Measurements from ENCODE around the gene PHLPP1. TPM values are rescaled to one million over a fixed set of nuclear protein-coding genes. Genes with fewer than 3 reads are reported as not detected.

The PHLPP1 gene
- total and polyA plus RNA-seq, 2 experiments from 2014 or later = 15.7 to 73.6 TPM

GRCh38 chr18:62788111-62788510 is 72.8 kb downstream of the PHLPP1 start:
- H3K4me1 Mint-ChIP-seq = peaks cover 91% of the 10 kb centered on the region
- peak overlapping the region; percentile 44; the same call in 2 of the 3 replicates for H3K4me3 Mint-ChIP-seq

GRCh38 chr18:62788876-62789275 is 73.5 kb downstream of the PHLPP1 start:
- H3K4me3 ChIP-seq = peak overlapping the region; percentile 5; the same call in 1 of the 2 replicates
- Mint-ChIP-seq H3K36me3 (ENCODE audit: low read depth) (no peaks in the 10 kb centered on the region), H3K27ac (peak overlapping the region; percentile 41; the same call in 1 of the 2 replicates), H3K27me3 (ENCODE audit: insufficient read depth, low read depth, poor library complexity) (peaks cover 6% of the 10 kb centered on the region), H3K4me3 (peak overlapping the region; percentile 19; the same call in 2 of the 3 replicates), H3K4me1 (peaks cover 92% of the 10 kb centered on the region), H3K9me3 (no peaks in the 10 kb centered on the region; the same call in 2 of the 3 replicates)
- peak overlapping the region; percentile 55 for H3K27ac ChIP-seq (ENCODE audit: low read depth)
- peak overlapping the region; percentile 62 for H3K4me2 ChIP-seq
- peaks cover 100% of the 10 kb centered on the region for H3K79me2 ChIP-seq (replicated peaks; ENCODE audit: insufficient read depth)
- DNase-seq (ENCODE audit: low spot score) (no peak), ATAC-seq (no peak; the same call in 2 of the 3 replicates)
- no peaks in the 10 kb centered on the region for H3K36me3 ChIP-seq (ENCODE audit: insufficient read depth)
- H4K20me1 ChIP-seq (replicated peaks; ENCODE audit: insufficient read depth) = peaks cover 6% of the 10 kb centered on the region
- no peaks in the 10 kb centered on the region for H3K9me2 ChIP-seq (ENCODE audit: insufficient read depth)
- H3F3A ChIP-seq (replicated peaks; ENCODE audit: low read depth) = no peaks in the 10 kb centered on the region
- no peak overlapping the region for H2AFZ ChIP-seq
- no peaks in the 10 kb centered on the region for H3K27me3 ChIP-seq (ENCODE audit: insufficient read depth)
- TF ChIP-seq EZH2phosphoT487 (IDR thresholded peaks at IDR 0.05; ENCODE audit: unreplicated experiment) (no peak), REST (IDR thresholded peaks at IDR 0.05; ENCODE audit: unreplicated experiment) (no peak), STAT1 (IDR thresholded peaks at IDR 0.05; ENCODE audit: unreplicated experiment) (no peak), ZNF331 (CRISPR knock-in tag; IDR thresholded peaks at IDR 0.05; ENCODE audit: low read depth) (no peak), EZH2 (IDR thresholded peaks at IDR 0.05; ENCODE audit: low read depth, unreplicated experiment) (no peak), CREB1 (CRISPR knock-in tag; IDR thresholded peaks at IDR 0.05; ENCODE audit: low read depth) (no peak)
- TF ChIP-seq, protein P1, sequence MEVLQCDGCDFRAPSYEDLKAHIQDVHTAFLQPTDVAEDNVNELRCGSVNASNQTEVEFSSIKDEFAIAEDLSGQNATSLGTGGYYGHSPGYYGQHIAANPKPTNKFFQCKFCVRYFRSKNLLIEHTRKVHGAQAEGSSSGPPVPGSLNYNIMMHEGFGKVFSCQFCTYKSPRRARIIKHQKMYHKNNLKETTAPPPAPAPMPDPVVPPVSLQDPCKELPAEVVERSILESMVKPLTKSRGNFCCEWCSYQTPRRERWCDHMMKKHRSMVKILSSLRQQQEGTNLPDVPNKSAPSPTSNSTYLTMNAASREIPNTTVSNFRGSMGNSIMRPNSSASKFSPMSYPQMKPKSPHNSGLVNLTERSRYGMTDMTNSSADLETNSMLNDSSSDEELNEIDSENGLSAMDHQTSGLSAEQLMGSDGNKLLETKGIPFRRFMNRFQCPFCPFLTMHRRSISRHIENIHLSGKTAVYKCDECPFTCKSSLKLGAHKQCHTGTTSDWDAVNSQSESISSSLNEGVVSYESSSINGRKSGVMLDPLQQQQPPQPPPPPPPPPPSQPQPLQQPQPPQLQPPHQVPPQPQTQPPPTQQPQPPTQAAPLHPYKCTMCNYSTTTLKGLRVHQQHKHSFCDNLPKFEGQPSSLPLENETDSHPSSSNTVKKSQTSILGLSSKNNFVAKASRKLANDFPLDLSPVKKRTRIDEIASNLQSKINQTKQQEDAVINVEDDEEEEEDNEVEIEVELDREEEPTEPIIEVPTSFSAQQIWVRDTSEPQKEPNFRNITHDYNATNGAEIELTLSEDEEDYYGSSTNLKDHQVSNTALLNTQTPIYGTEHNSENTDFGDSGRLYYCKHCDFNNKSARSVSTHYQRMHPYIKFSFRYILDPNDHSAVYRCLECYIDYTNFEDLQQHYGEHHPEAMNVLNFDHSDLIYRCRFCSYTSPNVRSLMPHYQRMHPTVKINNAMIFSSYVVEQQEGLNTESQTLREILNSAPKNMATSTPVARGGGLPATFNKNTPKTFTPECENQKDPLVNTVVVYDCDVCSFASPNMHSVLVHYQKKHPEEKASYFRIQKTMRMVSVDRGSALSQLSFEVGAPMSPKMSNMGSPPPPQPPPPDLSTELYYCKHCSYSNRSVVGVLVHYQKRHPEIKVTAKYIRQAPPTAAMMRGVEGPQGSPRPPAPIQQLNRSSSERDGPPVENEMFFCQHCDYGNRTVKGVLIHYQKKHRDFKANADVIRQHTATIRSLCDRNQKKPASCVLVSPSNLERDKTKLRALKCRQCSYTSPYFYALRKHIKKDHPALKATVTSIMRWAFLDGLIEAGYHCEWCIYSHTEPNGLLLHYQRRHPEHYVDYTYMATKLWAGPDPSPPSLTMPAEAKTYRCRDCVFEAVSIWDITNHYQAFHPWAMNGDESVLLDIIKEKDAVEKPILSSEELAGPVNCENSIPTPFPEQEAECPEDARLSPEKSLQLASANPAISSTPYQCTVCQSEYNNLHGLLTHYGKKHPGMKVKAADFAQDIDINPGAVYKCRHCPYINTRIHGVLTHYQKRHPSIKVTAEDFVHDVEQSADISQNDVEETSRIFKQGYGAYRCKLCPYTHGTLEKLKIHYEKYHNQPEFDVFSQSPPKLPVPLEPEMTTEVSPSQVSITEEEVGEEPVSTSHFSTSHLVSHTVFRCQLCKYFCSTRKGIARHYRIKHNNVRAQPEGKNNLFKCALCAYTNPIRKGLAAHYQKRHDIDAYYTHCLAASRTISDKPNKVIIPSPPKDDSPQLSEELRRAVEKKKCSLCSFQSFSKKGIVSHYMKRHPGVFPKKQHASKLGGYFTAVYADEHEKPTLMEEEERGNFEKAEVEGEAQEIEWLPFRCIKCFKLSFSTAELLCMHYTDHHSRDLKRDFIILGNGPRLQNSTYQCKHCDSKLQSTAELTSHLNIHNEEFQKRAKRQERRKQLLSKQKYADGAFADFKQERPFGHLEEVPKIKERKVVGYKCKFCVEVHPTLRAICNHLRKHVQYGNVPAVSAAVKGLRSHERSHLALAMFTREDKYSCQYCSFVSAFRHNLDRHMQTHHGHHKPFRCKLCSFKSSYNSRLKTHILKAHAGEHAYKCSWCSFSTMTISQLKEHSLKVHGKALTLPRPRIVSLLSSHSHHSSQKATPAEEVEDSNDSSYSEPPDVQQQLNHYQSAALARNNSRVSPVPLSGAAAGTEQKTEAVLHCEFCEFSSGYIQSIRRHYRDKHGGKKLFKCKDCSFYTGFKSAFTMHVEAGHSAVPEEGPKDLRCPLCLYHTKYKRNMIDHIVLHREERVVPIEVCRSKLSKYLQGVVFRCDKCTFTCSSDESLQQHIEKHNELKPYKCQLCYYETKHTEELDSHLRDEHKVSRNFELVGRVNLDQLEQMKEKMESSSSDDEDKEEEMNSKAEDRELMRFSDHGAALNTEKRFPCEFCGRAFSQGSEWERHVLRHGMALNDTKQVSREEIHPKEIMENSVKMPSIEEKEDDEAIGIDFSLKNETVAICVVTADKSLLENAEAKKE (CRISPR knock-in tag; IDR thresholded peaks at IDR 0.05) = no peak
- TF ChIP-seq, protein P2, sequence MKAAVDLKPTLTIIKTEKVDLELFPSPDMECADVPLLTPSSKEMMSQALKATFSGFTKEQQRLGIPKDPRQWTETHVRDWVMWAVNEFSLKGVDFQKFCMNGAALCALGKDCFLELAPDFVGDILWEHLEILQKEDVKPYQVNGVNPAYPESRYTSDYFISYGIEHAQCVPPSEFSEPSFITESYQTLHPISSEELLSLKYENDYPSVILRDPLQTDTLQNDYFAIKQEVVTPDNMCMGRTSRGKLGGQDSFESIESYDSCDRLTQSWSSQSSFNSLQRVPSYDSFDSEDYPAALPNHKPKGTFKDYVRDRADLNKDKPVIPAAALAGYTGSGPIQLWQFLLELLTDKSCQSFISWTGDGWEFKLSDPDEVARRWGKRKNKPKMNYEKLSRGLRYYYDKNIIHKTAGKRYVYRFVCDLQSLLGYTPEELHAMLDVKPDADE (IDR thresholded peaks at IDR 0.05) = no peak
- peaks cover 90% of the 10 kb centered on the region for H3K4me1 ChIP-seq (ENCODE audit: insufficient read depth)

More at GRCh38 chr18:62788111-62788510, 72.8 kb downstream of the PHLPP1 start:
- Histone ChIP-seq H3K4me1 (ENCODE audit: insufficient read depth) (peaks cover 89% of the 10 kb centered on the region), H3K27ac (ENCODE audit: low read depth) (peak overlapping the region; percentile 55; the same call in 1 of the 2 replicates), H3F3A (replicated peaks; ENCODE audit: low read depth) (no peaks in the 10 kb centered on the region), H3K4me3 (peak overlapping the region; percentile 5; the same call in 1 of the 2 replicates), H3K4me2 (peak overlapping the region; percentile 62), H3K36me3 (ENCODE audit: insufficient read depth) (no peaks in the 10 kb centered on the region), H4K20me1 (replicated peaks; ENCODE audit: insufficient read depth) (peaks cover 6% of the 10 kb centered on the region), H3K9me2 (ENCODE audit: insufficient read depth) (no peaks in the 10 kb centered on the region), H2AFZ (no peak overlapping the region), H3K27me3 (ENCODE audit: insufficient read depth) (no peaks in the 10 kb centered on the region), H3K79me2 (replicated peaks; ENCODE audit: insufficient read depth) (peaks cover 100% of the 10 kb centered on the region)
- no peaks in the 10 kb centered on the region for H3K36me3 Mint-ChIP-seq (ENCODE audit: low read depth)
- peak overlapping the region; percentile 20; the same call in 1 of the 2 replicates for H3K27ac Mint-ChIP-seq
- H3K9me3 Mint-ChIP-seq = no peaks in the 10 kb centered on the region; the same call in 2 of the 3 replicates
- TF ChIP-seq POLR2AphosphoS5 (IDR thresholded peaks at IDR 0.05; ENCODE audit: low read depth) = no peak
- ATAC-seq (peak; percentile 79), DNase-seq (ENCODE audit: low spot score) (peak; percentile 64)
- H3K27me3 Mint-ChIP-seq (ENCODE audit: insufficient read depth, low read depth, poor library complexity) = peaks cover 6% of the 10 kb centered on the region
